GM12801 (cell line): Measurements from ENCODE around the gene ATRIP.

Experiments
- CTCF ChIP-seq: IDR thresholded peaks from one replicate; pipeline ENCODE4 v1.5.1; 2011; ENCODE audit warnings: control low read depth; ENCODE audit not compliant: insufficient read length; ENCODE audit errors: extremely low read depth

Gene ATRIP

GRCh38 chr3:48478626-48479555 is 32.4 kb downstream of the ATRIP start:
- no peak for TF ChIP-seq CTCF

GRCh38 chr3:48486952-48487351 is 40.4 kb downstream of the ATRIP start:
- no peak for TF ChIP-seq CTCF

- no peak for TF ChIP-seq CTCF
Observed at GRCh38 chr3:48492461-48493202, 46.1 kb downstream of the ATRIP start.

GRCh38 chr3:48493203-48493501 is 46.6 kb downstream of the ATRIP start:
- TF ChIP-seq CTCF, result no peak

GRCh38 chr3:48500656-48501055 is 54.1 kb downstream of the ATRIP start:
- no peak for TF ChIP-seq CTCF

GRCh38 chr3:48501196-48501595 is 54.7 kb downstream of the ATRIP start:
- no peak for TF ChIP-seq CTCF

- TF ChIP-seq CTCF, result no peak
Observed at GRCh38 chr3:48502121-48502520, 55.6 kb downstream of the ATRIP start.
